Esophagus (tissue), 2 donors: ENCODE measurements around the gene SLC37A3. TPM values are rescaled to one million over a fixed set of nuclear protein-coding genes. Genes with fewer than 3 reads are reported as not detected.

ENCODE experiments used
- H3K27ac ChIP-seq, 2 donors: one replicate each; pipeline ENCODE4 v1.5.1; 2013; ENCODE audit warnings: low read depth in 2 of 2, mild to moderate bottlenecking in 2 of 2, inconsistent platforms in 1 of 2, low read length in 1 of 2, moderate library complexity in 1 of 2
- H3K27me3 ChIP-seq, 2 donors: one replicate each; pipeline ENCODE4 v1.6.1; 2013; ENCODE audit warnings: low read length in 2 of 2, control low read depth in 1 of 2, mild to moderate bottlenecking in 1 of 2; ENCODE audit not compliant: insufficient read depth in 2 of 2, control insufficient read depth in 1 of 2
- H3K36me3 ChIP-seq, 2 donors: one replicate each; pipeline ENCODE4 v1.6.1; 2013; ENCODE audit warnings: low read length in 1 of 2; ENCODE audit not compliant: control insufficient read depth in 2 of 2, insufficient read depth in 2 of 2
- H3K4me1 ChIP-seq, 2 donors: one replicate each; pipeline ENCODE4 v1.6.1; 2013; ENCODE audit warnings: low read length in 1 of 2; ENCODE audit not compliant: control insufficient read depth in 2 of 2, insufficient read depth in 2 of 2
- H3K4me3 ChIP-seq, 2 donors: one replicate each; pipeline ENCODE4 v1.5.1; 2013; ENCODE audit warnings: low read length in 2 of 2, mild to moderate bottlenecking in 2 of 2, low read depth in 1 of 2, moderate library complexity in 1 of 2
- H3K9me3 ChIP-seq, 2 donors: one replicate each; pipeline ENCODE4 v1.6.1; 2013; ENCODE audit warnings: mild to moderate bottlenecking in 2 of 2, low read depth in 1 of 2, low read length in 1 of 2, moderate library complexity in 1 of 2; ENCODE audit not compliant: control insufficient read depth in 2 of 2, insufficient read depth in 1 of 2
- WGBS, 2 donors: extraction: QIAGEN DNeasy Blood & Tissue Kit; methylation state at CpG; one replicate each; pipeline ENCODE4 v1.1.7; 2013; 5-methylcytosine and 5-hydroxymethylcytosine counted together
- polyA plus RNA-seq, 2 donors: library from polyadenylated mRNA; stranded (reverse); fragments of 200-250 nt; gene quantifications; one replicate each; pipeline ENCODE4 v1.2.3, GENCODE V29; 2013
- donor health status: healthy with polysubstance abuse.
- donor health status: Bipolar disorder and iron deficiency.

Gene SLC37A3
- polyA plus RNA-seq, 2 donors: 11.7 to 13.4 TPM

- Histone ChIP-seq H3K4me3 (peak within 1 kb of the TSS; percentile 61 to 64), H3K4me1 (no peaks in the 10 kb centered on the region), H3K27ac (no peak within 1 kb of the TSS), H3K9me3 (no peaks in the 10 kb centered on the region), H3K27me3 (no peaks in the 10 kb centered on the region), H3K36me3 (no peaks in the 10 kb centered on the region)
- 7 to 9% methylated on average over 22 of the region's 22 CpGs for WGBS, 2 donors
These were observed 5.7 kb upstream of the SLC37A3 start, which contains the start of gene RAB19 for GRCh38 chr7:140403878-140404564. RAB19 (plus strand) TSS chr7:140404058; CDS start chr7:140407647, 3,589 bp downstream.

GRCh38 chr7:140402178-140402835 lies 4.0 kb upstream of the SLC37A3 start:
- H3K4me1 ChIP-seq: no peaks in the 10 kb centered on the region
- H3K36me3 ChIP-seq: no peaks in the 10 kb centered on the region
- H3K4me3 ChIP-seq: no peak overlapping the region
- no peak overlapping the region for H3K27ac ChIP-seq
- 68 to 78% methylated on average over 2 of the region's 2 CpGs for WGBS, 2 donors
- H3K27me3 ChIP-seq: no peaks in the 10 kb centered on the region
- no peaks in the 10 kb centered on the region for H3K9me3 ChIP-seq

- no peaks in the 10 kb centered on the region for H3K4me1 ChIP-seq
- no peaks in the 10 kb centered on the region for H3K36me3 ChIP-seq
- H3K4me3 ChIP-seq: no peak overlapping the region
- WGBS, 2 donors: 70 to 75% methylated on average over 3 of the region's 3 CpGs
- no peak overlapping the region for H3K27ac ChIP-seq
- no peaks in the 10 kb centered on the region for H3K27me3 ChIP-seq
- no peaks in the 10 kb centered on the region for H3K9me3 ChIP-seq
These were observed 2.1 kb upstream of the SLC37A3 start for GRCh38 chr7:140400381-140400780.

GRCh38 chr7:140398821-140399220 lies 491 bp upstream of the SLC37A3 start:
- H3K36me3 ChIP-seq: no peaks in the 10 kb centered on the region
- no peaks in the 10 kb centered on the region for H3K27me3 ChIP-seq
- no peaks in the 10 kb centered on the region for H3K9me3 ChIP-seq
- no peaks in the 10 kb centered on the region for H3K4me1 ChIP-seq
- 73% methylated on average over 10 of the region's 10 CpGs for WGBS, 2 donors
- H3K4me3 ChIP-seq: no peak overlapping the region
- no peak overlapping the region for H3K27ac ChIP-seq

GRCh38 chr7:140393756-140394306 lies 4.5 kb downstream of the SLC37A3 start:
- Histone ChIP-seq H3K9me3 (no peaks in the 10 kb centered on the region), H3K36me3 (no peaks in the 10 kb centered on the region), H3K4me3 (no peak overlapping the region), H3K27me3 (no peaks in the 10 kb centered on the region), H3K27ac (no peak overlapping the region), H3K4me1 (no peaks in the 10 kb centered on the region)
- 98 to 99% methylated on average over 12 of the region's 12 CpGs for WGBS, 2 donors

- H3K27ac ChIP-seq: no peak overlapping the region
- H3K4me1 ChIP-seq: no peaks in the 10 kb centered on the region
- H3K27me3 ChIP-seq: no peaks in the 10 kb centered on the region
- no peaks in the 10 kb centered on the region for H3K9me3 ChIP-seq
- H3K4me3 ChIP-seq: no peak overlapping the region
- WGBS, 2 donors: 89% methylated on average over 1 of the region's 1 CpG
- no peaks in the 10 kb centered on the region for H3K36me3 ChIP-seq
These were observed 6.7 kb downstream of the SLC37A3 start for GRCh38 chr7:140391634-140392033.

- H3K4me1 ChIP-seq: no peaks in the 10 kb centered on the region
- H3K4me3 ChIP-seq: no peak overlapping the region
- no peak overlapping the region for H3K27ac ChIP-seq
- no peaks in the 10 kb centered on the region for H3K9me3 ChIP-seq
- H3K27me3 ChIP-seq: no peaks in the 10 kb centered on the region
- 85 to 86% methylated on average over 8 of the region's 8 CpGs for WGBS, 2 donors
- no peaks in the 10 kb centered on the region for H3K36me3 ChIP-seq
These were observed 7.7 kb downstream of the SLC37A3 start for GRCh38 chr7:140390466-140391190.

- H3K36me3 ChIP-seq: no peaks in the 10 kb centered on the region
- 80 to 81% methylated on average over 4 of the region's 4 CpGs for WGBS, 2 donors
- no peak overlapping the region for H3K4me3 ChIP-seq
- H3K4me1 ChIP-seq: no peaks in the 10 kb centered on the region
- no peaks in the 10 kb centered on the region for H3K9me3 ChIP-seq
- no peak overlapping the region for H3K27ac ChIP-seq
- H3K27me3 ChIP-seq: no peaks in the 10 kb centered on the region
These were observed 8.3 kb downstream of the SLC37A3 start for GRCh38 chr7:140390034-140390433.

GRCh38 chr7:140389445-140389844 lies 8.9 kb downstream of the SLC37A3 start:
- Histone ChIP-seq H3K27ac (no peak overlapping the region), H3K9me3 (no peaks in the 10 kb centered on the region), H3K27me3 (no peaks in the 10 kb centered on the region), H3K4me3 (no peak overlapping the region), H3K36me3 (no peaks in the 10 kb centered on the region), H3K4me1 (no peaks in the 10 kb centered on the region)
- WGBS, 2 donors: 87 to 89% methylated on average over 10 of the region's 10 CpGs
